ENCODE results near the gene STK32C.

The STK32C gene

DNA sequence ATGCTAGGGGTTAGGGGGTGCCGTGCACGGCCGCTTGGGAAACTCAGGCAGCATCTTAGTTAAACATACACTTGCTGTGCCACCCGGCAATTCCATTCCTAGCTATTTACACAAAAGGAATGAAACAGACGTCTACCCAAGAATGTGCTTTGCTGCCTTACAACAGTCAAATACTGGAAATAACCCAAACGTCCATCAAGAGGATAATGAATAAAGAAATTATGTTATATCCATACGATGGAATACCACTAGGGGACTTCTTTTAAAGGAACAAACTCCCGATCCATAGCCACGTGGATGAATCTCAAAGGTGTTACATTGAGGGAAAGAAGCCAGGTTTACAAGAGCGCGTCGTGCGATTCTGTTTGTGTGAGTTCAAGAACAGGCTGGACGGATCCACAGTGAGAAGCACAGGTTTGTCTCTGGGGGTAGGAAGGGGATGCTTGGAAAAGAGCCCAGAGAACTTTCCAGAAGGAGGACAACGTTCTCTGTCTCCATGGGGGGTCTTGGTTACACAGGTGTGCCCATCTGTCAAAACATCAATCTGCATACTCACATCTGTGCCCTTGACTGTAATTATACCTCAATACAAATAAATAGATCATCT, 41.8 kb downstream of the STK32C start:
- DNase-seq (ENCODE audit: low spot score): no peak

DNA sequence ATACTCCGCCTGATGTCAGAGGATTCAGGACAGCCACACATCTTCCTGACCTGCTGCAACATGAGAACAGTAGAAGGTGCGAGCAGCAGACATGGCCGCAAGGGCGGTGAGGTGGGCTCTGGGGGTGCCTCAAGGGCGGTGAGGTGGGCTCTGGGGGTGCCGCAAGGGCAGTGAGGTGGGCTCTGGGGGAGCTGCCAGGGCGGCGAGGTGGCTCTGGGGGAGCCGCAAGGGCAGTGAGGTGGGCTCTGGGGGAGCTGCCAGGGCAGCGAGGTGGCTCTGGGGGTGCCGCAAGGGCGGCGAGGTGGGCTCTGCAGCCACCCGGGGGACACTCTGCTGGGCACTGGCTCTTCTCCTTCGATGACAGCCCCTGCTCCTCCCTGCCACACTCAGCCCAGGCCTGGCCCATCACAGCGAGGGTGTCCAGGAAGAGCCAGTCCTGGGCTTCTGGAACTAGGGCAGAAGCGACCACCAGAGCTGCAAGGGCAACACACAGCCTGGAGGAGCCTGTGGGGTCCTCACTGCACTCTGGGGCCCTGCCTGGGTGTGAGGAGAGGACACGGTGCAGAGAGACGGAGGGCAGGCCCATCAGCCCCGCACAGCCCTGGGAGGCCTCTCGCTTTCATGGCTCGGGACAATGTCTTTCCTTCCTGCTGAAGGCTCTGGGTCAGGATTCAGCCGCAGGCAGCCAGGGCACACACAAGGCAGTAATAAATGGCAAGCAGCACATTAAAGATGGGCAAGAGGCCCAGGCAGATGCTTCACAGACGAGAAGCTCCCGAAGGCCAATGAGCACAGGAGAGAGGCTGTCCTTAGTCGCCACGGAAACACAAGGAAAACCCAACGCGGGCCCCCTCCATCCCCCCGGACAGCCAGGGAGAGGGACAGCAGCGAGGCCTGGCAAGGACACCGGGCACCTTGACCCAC, 42.5 kb downstream of the STK32C start:
- DNase-seq (ENCODE audit: low spot score): no peak

DNA sequence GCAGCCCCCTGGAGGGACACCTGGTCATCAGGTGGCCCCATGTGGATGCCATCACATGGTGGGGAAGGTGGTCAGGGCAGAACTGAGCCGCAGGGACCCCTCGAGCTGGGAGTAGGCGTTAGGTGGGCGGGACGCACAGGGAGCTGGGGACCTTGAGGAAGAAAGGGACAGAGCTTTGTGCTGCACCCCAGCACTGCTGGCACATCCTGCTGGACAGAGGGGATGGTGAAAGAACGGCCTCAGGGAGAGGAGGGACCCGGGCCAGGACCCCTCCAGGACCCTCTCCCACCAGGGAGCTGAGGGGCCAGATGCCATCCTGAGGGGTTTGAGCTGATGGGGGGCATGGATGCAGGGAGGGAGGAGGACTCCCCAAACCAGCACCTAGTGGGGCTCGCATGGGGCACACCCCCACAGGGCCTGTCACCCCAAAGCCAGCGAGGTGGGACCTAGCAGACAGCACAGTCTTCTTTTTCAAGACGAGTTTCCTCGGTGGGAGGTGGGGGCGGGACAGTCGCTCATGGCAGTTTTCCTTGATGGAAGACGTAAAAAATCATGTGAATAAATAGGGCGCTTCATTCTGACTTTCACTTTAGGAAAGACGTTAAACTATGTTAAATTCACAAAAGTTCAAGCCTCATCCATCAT, 43.3 kb downstream of the STK32C start:
- DNase-seq (ENCODE audit: low spot score): no peak

DNA sequence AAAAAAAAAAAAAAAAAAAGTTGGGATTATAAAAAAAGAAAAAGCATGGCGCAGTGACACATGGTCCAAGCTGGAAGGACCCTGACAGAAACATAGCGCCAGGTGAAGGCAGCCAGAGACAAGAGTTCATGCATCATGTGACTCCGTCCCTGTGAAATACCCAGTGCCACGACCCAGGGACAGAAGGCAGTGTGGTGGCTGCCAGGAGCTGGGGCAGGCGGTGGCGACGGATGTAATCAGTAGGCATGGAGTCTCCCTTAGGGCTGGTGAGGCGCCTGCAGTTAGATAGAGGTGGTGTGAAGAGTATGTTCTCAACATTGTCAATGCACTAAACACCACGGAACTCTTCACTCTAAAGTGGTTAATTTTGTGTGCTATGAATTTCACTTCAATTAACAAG, 43.9 kb downstream of the STK32C start:
- DNase-seq (ENCODE audit: low spot score): no peak

DNA sequence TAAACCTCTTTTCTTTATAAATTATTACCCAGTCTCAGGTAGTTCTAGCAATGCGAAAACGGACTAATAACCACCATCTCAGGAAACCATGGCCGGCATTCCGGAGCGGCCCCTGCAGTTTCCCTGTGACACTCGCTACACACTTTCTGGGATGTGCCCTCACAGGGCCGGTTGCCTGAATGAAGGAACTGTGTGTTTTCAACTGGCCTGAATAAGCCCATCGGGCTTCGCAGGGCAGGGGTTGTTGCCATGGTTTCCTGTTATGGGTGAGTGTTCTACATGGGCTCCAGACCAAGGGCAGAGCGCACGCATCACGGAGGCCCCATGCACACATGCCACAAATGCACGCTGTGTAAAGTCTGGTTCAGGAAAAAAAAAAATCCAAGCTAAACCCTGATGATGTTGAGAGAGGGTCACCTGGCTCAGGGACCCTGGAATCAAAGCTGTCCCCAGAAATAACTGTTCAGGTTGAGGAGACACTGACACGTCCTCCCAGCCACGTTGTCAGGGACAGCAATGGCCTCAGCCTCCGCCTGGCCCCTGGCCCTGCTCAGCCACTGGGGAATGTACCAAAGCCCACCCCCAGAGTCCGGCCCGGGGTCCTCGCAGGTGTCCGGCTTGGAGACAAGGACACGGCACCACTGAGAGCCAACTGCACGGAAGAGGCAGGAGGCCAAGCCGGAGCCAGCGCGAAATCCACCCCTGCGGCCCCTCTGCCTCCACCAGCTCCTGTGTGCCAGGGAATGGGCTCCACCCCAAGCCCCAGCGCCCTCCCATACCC, 47.9 kb downstream of the STK32C start:
- no peak for DNase-seq (ENCODE audit: low spot score)

DNA sequence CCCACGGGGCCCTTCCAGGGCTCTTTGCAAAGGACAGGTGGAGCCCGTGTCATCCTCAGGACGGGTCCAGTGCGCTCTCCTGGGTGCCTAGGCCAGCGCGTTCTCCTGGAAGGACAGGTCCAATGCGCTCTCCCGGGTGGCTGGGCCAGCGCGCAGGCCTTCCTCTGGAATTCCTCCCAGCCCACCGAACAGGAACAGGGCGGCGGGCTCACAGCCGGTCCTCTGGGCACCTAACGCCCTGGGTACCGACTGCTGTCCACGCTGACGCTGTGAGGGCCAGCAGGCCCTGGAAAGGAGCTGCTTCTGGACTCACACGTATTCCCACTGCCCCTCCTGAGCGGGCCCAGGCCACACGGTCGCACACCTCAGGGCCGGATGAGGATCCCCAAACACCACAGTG, 49.3 kb downstream of the STK32C start:
- DNase-seq (ENCODE audit: low spot score): no peak

DNA sequence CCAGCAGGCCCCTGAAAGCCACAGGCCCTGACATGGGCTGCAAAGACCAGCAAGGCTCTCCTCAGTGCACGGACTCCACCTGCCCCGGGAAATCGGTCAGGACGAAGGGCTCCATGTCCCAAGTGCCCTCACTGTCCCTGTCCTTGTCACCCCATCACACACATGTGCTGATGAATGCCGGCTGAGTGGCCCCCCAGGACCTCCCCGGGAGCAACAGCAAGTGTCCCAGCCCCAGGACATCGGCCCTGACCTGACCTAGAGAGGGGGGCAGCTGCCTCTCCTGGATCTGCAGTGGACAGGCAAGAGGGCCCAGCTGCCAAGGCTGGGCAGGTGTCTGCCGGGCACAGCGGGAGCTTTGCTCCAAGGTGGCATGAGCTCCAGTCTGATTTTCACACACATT, 49.8 kb downstream of the STK32C start:
- DNase-seq (ENCODE audit: low spot score): no peak

DNA sequence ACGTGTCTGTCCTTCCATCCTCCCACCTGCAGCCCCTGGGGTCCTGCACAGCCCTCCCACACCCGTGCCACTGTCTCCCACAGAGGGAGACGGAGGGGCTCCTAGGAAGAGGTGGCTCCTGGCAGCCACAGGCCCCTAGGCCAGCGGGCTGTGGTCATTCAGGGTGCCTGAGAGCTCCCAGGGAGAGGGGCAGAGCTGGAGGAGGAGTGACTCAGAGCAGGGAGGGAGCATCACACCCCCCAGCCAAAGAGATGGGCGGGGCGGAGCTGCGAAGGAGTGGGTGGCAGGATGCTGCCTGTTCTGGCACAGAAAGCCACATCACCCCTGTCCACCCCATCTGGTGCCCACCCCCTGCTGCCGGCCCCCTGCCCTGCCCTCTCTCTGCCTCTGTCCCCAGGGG, 50.5 kb downstream of the STK32C start:
- DNase-seq (ENCODE audit: low spot score): no peak

DNA sequence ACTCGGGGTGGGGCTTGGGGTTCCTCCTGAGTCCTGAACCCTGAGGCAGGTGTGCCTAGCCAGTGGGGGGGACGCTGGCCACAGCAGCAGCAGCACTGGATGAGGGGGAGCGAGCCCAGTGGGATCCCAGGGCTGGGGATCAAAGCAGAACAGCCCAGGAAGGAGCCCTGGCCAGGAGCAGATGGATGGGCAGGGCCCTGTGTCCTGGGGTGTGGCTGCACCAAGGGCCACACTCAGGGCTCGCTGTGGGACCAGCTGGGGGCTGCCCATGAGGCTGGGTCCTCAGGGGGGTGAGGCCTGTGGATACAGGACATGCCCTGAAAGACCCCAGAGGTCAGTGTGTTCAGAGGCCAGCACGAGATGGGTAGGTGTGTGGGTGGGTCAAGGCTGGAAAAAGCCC, 50.9 kb downstream of the STK32C start:
- no peak for DNase-seq (ENCODE audit: low spot score)

DNA sequence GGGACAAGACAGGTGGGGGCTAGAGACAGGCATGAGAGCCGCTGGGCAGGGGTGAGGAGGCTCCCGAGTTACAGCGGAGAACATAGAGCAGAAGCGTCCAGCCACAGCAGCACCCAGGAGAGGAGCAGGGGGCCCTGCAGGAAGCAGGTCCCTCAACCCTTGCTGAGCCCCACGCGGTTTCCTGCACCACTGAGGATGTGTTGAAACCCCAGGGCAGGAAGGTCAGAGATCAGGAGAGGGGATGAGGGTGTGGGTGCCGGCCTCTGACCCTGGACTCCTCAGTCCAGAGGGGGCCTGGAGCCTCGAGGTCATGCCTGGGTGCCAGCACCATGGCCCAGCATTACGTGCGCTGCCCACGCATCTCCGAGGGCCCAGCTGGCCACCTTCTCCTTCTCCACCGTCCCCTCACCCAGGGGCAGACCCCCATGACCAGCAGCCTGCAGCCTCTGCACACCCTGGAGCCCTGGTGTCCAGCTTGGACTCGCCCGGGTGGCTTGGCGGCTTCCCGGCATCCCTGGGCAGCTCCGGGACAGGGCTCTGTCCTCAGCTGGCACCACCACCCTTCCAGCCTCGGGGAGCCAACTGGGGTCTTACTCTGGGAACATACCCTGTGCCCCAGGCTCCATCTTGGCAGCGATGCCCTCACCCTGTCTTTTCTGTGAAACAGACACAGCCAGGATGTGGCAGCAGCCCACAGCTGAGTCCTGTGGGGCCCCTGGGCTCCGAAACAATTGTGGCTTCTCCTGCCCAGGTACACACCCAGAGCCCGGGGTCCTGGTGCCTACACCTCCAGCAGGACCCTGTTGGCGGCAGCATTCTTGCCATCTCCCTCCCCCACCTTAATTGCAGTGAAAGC, 52.0 kb downstream of the STK32C start:
- DNase-seq (ENCODE audit: low spot score): no peak

DNA sequence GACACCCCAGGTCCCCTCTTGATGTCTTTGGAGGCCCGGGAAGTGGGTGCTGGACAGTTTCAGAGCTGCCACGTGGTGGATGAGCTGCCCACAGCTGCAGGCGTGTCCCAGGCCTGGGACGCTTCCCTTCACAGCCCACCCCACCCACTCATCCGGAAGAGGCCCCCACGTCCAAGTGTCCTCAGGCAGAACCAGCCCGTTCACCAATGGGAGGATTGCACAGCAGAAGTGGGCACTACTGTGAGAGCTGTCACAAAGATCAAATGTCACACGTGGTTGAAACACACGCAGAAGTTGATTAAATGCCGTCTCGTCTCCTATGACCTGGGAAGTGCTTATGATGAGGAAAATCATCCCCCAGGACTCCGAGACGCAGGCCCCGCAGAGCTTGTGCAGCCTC, 52.9 kb downstream of the STK32C start:
- no peak for DNase-seq (ENCODE audit: low spot score)

DNA sequence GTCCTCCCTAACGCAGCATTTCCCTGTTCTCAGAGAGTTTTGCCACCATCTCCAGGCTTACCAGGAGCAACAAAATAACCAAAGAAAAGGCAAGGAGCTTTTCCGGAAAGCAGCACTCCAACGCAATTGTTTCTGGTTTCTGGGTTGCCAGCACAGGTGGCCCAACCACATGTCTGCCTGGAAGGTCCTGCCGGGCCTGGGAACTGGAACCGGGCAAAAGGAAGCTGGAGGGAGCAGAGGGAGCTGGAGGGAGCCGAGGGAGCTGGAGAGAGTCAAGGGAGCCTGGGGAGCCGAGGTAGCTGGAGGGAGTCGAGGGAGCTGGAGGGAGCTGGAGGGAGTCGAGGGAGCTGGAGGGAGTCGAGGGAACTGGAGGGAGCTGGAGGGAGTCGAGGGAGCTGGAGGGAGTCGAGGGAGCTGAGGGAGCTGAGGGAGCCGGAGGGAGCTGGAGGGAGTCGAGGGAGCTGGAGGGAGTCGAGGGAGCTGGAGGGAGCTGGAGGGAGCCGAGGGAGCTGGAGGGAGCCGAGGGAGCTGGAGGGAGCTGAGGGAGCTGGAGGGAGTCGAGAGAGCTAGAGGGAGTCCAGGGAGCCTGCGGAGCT, 54.6 kb downstream of the STK32C start:
- no peak for DNase-seq (ENCODE audit: low spot score)

DNA sequence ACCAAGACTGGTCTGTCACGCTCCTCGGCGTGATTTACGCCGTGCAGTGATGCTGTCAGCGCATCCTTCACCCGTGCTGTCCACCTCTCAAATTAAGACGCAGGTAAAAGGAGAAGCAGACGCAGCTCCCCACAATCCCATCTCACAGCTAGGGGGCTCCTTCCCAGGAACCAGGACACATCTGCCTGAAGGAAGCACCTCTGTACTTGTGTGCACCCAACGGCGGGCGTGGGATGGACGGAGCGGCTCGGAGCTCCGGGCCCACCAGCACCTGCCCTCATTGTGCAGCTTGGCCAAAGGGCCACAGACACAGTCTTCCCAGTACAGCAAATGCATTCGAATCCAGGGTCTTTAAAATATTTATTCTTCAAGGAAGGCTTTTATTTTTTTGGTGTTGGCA, 55.3 kb downstream of the STK32C start:
- DNase-seq (ENCODE audit: low spot score): no peak

DNA sequence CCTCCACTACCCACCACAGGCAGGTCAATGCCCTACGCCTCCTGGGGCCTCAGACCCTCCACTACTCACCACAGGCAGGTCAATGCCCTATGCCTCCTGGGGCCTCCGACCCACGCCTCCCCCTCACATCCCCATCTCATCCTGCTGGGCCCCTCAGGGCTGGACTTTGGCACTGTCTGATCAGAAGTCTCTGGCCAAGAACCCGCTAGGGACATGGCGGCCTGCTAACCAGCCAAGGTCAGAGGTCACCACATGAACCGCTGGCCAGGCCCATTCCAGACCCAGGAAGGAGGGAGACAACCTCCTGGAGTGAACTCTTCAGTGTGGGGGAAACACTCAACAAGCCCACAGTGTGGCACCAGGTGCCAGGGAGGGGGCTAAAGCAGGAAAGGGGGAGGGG, 55.8 kb downstream of the STK32C start:
- no peak for DNase-seq (ENCODE audit: low spot score)

DNA sequence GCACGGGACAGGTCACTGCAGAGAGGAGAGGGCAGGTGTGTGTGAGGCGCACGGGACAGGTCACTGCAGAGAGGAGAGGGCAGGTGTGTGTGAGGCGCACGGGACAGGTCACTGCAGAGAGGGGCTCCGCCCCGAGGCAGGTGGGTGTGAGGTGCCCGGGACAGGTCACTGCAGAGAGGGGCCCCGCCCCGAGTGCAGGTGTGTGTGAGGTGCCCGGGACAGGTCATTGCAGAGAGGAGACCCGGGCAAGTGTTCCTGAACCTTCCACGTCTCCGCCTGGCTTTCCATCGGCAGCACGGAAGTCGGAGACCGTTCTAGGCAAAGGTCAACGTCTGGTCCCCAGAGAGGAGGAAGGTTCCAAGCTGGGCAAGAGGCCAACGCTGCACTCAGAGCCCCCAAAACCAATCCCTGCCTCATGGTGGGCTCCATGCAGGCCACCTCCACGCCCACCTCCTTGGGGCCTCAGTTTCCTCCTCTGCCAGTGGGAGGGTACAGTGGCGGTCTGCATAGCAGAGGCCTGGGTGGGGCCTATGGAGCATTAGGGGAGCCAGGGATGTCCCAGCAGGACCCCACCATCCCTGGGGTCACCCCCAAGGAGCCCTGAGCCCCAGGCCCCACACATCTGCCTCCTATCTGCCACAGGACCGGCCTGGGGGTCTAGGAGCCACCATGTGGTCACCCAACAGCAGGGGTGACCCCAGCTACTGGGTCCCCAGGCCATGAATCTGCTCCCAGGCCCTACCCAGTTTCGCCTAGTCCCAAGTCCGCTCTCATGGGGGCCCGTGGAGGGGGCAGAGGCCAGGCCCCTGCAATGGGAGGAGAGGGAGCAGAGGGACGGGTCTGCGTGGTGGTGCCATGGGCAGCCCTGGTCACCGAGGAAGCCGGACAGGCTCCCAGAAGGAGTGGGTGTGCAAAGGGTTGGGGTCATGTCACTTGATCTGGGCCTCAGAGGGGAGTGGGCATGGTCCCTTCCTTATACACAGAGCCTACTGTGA, 57.0 kb downstream of the STK32C start:
- DNase-seq (ENCODE audit: low spot score): no peak

DNA sequence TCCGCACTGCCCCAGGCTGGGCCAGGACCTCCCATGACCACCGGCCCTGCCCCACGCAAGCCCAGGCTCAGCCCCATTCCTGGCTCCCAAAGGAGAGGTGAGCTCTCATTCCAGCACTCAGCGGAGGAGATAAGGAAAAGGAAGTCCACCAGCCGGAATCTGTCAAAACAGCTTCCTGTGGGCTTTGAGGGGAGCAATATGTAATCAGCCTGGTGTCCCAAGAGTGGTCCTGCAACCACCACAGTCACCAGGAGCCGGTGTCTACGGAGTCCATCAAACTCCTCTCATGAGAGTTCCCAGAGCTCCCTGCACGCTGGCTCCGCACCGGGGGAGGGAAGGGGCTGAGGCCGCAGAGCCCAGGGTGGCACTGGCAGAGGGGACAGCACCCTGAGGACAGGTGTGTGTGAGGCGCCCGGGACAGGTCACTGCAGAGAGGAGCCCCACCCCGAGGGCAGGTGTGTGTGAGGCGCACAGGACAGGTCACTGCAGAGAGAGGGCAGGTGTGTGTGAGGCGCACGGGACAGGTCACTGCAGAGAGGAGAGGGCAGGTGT, 57.9 kb downstream of the STK32C start:
- no peak for DNase-seq (ENCODE audit: low spot score)

DNA sequence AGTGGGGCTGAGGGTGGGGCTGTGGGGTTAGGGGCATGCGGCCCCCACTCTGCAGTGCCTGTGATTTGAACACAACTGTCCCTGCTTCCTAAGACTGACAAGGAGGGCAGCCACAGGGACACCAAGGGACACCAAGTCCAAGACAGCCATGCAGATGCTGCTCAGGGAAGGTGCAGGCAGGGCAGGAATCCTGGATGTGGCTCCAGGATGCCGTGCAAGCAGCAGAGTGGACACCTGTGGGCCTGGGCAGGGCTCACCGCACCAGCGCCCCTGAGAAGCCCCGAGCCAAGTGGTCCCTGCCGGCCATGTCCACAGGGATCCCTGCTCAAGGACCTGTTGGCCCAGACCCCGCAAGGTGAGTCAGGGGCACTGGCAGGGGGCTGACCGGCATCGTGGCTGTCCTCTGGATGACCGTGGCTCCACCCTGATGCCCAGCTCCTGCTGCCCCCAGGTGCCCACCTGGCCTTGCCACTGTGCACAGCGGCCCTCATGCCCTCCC, 58.5 kb downstream of the STK32C start:
- DNase-seq (ENCODE audit: low spot score): no peak

DNA sequence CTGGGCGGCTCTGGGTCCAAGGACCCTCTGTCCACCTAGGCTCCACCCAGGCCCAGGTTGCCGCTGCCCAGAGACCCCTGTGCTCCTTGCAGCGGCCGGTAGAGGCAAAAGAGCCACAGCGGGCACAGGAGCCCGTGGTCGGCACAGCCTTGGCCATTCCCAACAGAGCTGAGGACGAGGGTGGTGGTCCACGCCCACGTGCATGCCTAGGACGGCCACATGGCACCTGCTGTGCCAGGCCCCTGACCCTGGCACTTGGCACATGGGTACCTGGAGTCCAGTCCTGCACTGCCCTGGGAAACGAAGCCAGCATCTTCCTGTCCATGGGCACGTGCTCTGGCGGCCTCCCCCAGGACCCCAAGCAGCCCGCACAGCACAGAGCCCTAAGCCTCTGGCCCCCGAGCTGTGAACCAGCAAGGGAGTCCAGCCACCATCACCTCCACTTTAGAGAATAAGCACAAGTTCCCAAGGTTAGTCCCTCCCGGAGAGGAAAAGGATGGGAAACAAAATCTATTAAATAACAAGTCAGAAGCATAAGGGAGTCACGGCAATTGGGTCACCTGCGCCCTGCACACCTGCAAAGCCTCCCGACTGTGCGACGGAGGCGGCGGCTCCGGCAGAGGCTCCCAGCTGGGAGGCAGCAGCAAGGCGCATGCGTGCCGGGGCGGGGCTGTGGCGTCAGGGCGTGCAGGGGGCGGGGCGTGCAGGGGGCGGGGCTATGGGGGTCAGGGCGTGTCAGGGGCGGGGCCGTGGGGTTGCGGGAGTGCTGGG, 59.1 kb downstream of the STK32C start:
- peak; percentile 79 for DNase-seq (ENCODE audit: low spot score)
